Measurements from ENCODE around the gene SRGAP3.

SRGAP3 gene

GRCh38 chr3:9069971-9070370 is 179.5 kb downstream of the SRGAP3 start:
- no peaks in the 10 kb centered on the region for H3K9me3 ChIP-seq (ENCODE audit: control insufficient read depth, insufficient read depth, low read length)
- H3K9ac ChIP-seq (ENCODE audit: low read depth, low read length): no peak overlapping the region
- H3K27me3 ChIP-seq (ENCODE audit: control insufficient read depth, insufficient read depth, low read length): no peaks in the 10 kb centered on the region
- no peaks in the 10 kb centered on the region for H3K36me3 ChIP-seq (ENCODE audit: control insufficient read depth, insufficient read depth, low read length)
- no peaks in the 10 kb centered on the region for H3K4me1 ChIP-seq (ENCODE audit: control insufficient read depth, insufficient read depth, low read length)
- no peak overlapping the region for H3K4me3 ChIP-seq (ENCODE audit: low read depth, low read length)

- H3K9ac ChIP-seq (ENCODE audit: low read depth, low read length): no peak overlapping the region
- no peaks in the 10 kb centered on the region for H3K36me3 ChIP-seq (ENCODE audit: control insufficient read depth, insufficient read depth, low read length)
- no peak overlapping the region for H3K4me3 ChIP-seq (ENCODE audit: low read depth, low read length)
- H3K4me1 ChIP-seq (ENCODE audit: control insufficient read depth, insufficient read depth, low read length): no peaks in the 10 kb centered on the region
- no peaks in the 10 kb centered on the region for H3K9me3 ChIP-seq (ENCODE audit: control insufficient read depth, insufficient read depth, low read length)
- H3K27me3 ChIP-seq (ENCODE audit: control insufficient read depth, insufficient read depth, low read length): no peaks in the 10 kb centered on the region
Measured at GRCh38 chr3:9068051-9068450, 181.4 kb downstream of the SRGAP3 start.

- Histone ChIP-seq H3K4me3 (ENCODE audit: low read depth, low read length) (no peak overlapping the region), H3K9ac (ENCODE audit: low read depth, low read length) (no peak overlapping the region), H3K9me3 (ENCODE audit: control insufficient read depth, insufficient read depth, low read length) (no peaks in the 10 kb centered on the region), H3K27me3 (ENCODE audit: control insufficient read depth, insufficient read depth, low read length) (no peaks in the 10 kb centered on the region), H3K4me1 (ENCODE audit: control insufficient read depth, insufficient read depth, low read length) (no peaks in the 10 kb centered on the region), H3K36me3 (ENCODE audit: control insufficient read depth, insufficient read depth, low read length) (no peaks in the 10 kb centered on the region)
Measured at GRCh38 chr3:9067352-9067975, 182.0 kb downstream of the SRGAP3 start.

- no peaks in the 10 kb centered on the region for H3K36me3 ChIP-seq (ENCODE audit: control insufficient read depth, insufficient read depth, low read length)
Measured at GRCh38 chr3:9066775-9067174, 182.7 kb downstream of the SRGAP3 start.

GRCh38 chr3:9066141-9066540 is 183.3 kb downstream of the SRGAP3 start:
- Histone ChIP-seq H3K36me3 (ENCODE audit: control insufficient read depth, insufficient read depth, low read length) (no peaks in the 10 kb centered on the region), H3K4me1 (ENCODE audit: control insufficient read depth, insufficient read depth, low read length) (peaks cover 4% of the 10 kb centered on the region), H3K9me3 (ENCODE audit: control insufficient read depth, insufficient read depth, low read length) (no peaks in the 10 kb centered on the region), H3K4me3 (ENCODE audit: low read depth, low read length) (no peak overlapping the region), H3K9ac (ENCODE audit: low read depth, low read length) (no peak overlapping the region), H3K27me3 (ENCODE audit: control insufficient read depth, insufficient read depth, low read length) (no peaks in the 10 kb centered on the region)

More at GRCh38 chr3:9066775-9067174, 182.7 kb downstream of the SRGAP3 start:
- Histone ChIP-seq H3K9ac (ENCODE audit: low read depth, low read length) (no peak overlapping the region), H3K4me1 (ENCODE audit: control insufficient read depth, insufficient read depth, low read length) (peaks cover 3% of the 10 kb centered on the region), H3K27me3 (ENCODE audit: control insufficient read depth, insufficient read depth, low read length) (no peaks in the 10 kb centered on the region), H3K4me3 (ENCODE audit: low read depth, low read length) (no peak overlapping the region), H3K9me3 (ENCODE audit: control insufficient read depth, insufficient read depth, low read length) (no peaks in the 10 kb centered on the region)

- Histone ChIP-seq H3K4me3 (ENCODE audit: low read depth, low read length) (no peak overlapping the region), H3K36me3 (ENCODE audit: control insufficient read depth, insufficient read depth, low read length) (no peaks in the 10 kb centered on the region), H3K4me1 (ENCODE audit: control insufficient read depth, insufficient read depth, low read length) (peaks cover 4% of the 10 kb centered on the region), H3K27me3 (ENCODE audit: control insufficient read depth, insufficient read depth, low read length) (no peaks in the 10 kb centered on the region), H3K9ac (ENCODE audit: low read depth, low read length) (no peak overlapping the region), H3K9me3 (ENCODE audit: control insufficient read depth, insufficient read depth, low read length) (no peaks in the 10 kb centered on the region)
Measured at GRCh38 chr3:9064850-9065249, 184.6 kb downstream of the SRGAP3 start.

- H3K4me3 ChIP-seq (ENCODE audit: low read depth, low read length): no peak overlapping the region
- no peak overlapping the region for H3K9ac ChIP-seq (ENCODE audit: low read depth, low read length)
- H3K4me1 ChIP-seq (ENCODE audit: control insufficient read depth, insufficient read depth, low read length): peaks cover 4% of the 10 kb centered on the region
- no peaks in the 10 kb centered on the region for H3K36me3 ChIP-seq (ENCODE audit: control insufficient read depth, insufficient read depth, low read length)
- H3K9me3 ChIP-seq (ENCODE audit: control insufficient read depth, insufficient read depth, low read length): no peaks in the 10 kb centered on the region
- H3K27me3 ChIP-seq (ENCODE audit: control insufficient read depth, insufficient read depth, low read length): no peaks in the 10 kb centered on the region
Measured at GRCh38 chr3:9064251-9064650, 185.2 kb downstream of the SRGAP3 start.

GRCh38 chr3:9062570-9062969 is 186.9 kb downstream of the SRGAP3 start:
- no peaks in the 10 kb centered on the region for H3K9me3 ChIP-seq (ENCODE audit: control insufficient read depth, insufficient read depth, low read length)
- peaks cover 4% of the 10 kb centered on the region for H3K4me1 ChIP-seq (ENCODE audit: control insufficient read depth, insufficient read depth, low read length)
- H3K36me3 ChIP-seq (ENCODE audit: control insufficient read depth, insufficient read depth, low read length): no peaks in the 10 kb centered on the region
- H3K4me3 ChIP-seq (ENCODE audit: low read depth, low read length): no peak overlapping the region
- H3K27me3 ChIP-seq (ENCODE audit: control insufficient read depth, insufficient read depth, low read length): no peaks in the 10 kb centered on the region
- no peak overlapping the region for H3K9ac ChIP-seq (ENCODE audit: low read depth, low read length)

- Histone ChIP-seq H3K9me3 (ENCODE audit: control insufficient read depth, insufficient read depth, low read length) (no peaks in the 10 kb centered on the region), H3K36me3 (ENCODE audit: control insufficient read depth, insufficient read depth, low read length) (no peaks in the 10 kb centered on the region), H3K4me3 (ENCODE audit: low read depth, low read length) (no peak overlapping the region), H3K4me1 (ENCODE audit: control insufficient read depth, insufficient read depth, low read length) (peaks cover 4% of the 10 kb centered on the region), H3K9ac (ENCODE audit: low read depth, low read length) (no peak overlapping the region), H3K27me3 (ENCODE audit: control insufficient read depth, insufficient read depth, low read length) (no peaks in the 10 kb centered on the region)
Measured at GRCh38 chr3:9061634-9062033, 187.8 kb downstream of the SRGAP3 start.

GRCh38 chr3:9059489-9060400 is 189.7 kb downstream of the SRGAP3 start:
- H3K36me3 ChIP-seq (ENCODE audit: control insufficient read depth, insufficient read depth, low read length): no peaks in the 10 kb centered on the region

GRCh38 chr3:9056581-9056980 is 192.9 kb downstream of the SRGAP3 start:
- Histone ChIP-seq H3K9ac (ENCODE audit: low read depth, low read length) (peak overlapping the region; percentile 8), H3K27me3 (ENCODE audit: control insufficient read depth, insufficient read depth, low read length) (no peaks in the 10 kb centered on the region), H3K36me3 (ENCODE audit: control insufficient read depth, insufficient read depth, low read length) (no peaks in the 10 kb centered on the region), H3K4me3 (ENCODE audit: low read depth, low read length) (no peak overlapping the region), H3K9me3 (ENCODE audit: control insufficient read depth, insufficient read depth, low read length) (no peaks in the 10 kb centered on the region), H3K4me1 (ENCODE audit: control insufficient read depth, insufficient read depth, low read length) (no peaks in the 10 kb centered on the region)

More at GRCh38 chr3:9059489-9060400, 189.7 kb downstream of the SRGAP3 start:
- Histone ChIP-seq H3K9ac (ENCODE audit: low read depth, low read length) (no peak overlapping the region), H3K4me1 (ENCODE audit: control insufficient read depth, insufficient read depth, low read length) (peaks cover 4% of the 10 kb centered on the region), H3K27me3 (ENCODE audit: control insufficient read depth, insufficient read depth, low read length) (no peaks in the 10 kb centered on the region), H3K4me3 (ENCODE audit: low read depth, low read length) (no peak overlapping the region), H3K9me3 (ENCODE audit: control insufficient read depth, insufficient read depth, low read length) (no peaks in the 10 kb centered on the region)
